NCI-H2196 (cell line): Measurements from ENCODE around the gene KLHDC3.

Experiments
- DNase-seq: peaks from one replicate; lab custom pipeline; 2025; ENCODE audit not compliant: unreplicated experiment; lab: John Stamatoyannopoulos, UW

The KLHDC3 gene

DNA sequence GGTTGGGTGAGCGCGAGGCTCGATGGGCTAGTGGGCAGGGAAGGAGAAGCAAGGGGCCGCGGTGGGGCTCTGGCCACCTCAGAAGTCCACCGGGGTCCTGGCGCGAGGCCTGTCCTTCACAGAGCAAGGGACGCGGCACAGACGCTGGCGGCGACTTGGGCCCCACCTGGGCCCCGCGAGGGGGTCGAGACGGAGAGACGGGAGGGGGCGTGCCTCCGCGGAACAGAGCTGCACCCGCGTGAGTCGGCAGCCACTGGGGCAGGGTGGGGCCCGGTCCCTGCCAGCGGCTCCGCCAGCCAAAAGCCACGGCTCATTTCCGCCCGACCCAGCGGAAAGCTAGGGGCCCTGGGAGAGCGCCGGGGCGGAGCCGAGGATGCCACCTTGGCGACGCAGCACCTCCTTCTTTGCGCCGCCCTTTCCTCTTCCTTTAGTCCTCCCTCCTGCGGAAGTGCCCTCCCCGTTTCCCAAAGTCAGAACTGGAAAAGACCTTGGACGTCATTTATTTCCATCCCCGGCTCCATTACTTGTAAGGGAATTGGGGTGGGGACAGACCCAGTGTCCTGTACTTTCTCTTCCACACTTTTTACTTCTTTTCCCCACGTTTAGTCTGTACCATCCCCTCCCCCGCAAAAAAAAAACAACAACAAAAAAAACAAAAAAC is 39.6 kb downstream of the KLHDC3 start, which contains the start of gene CUL7:
TSS of gene CUL7 (minus strand) at position 307 of the 661 bp plus-strand sequence. CDS start 1,063 bp downstream, outside the sequence.
- DNase-seq, result peak; percentile 95

DNA sequence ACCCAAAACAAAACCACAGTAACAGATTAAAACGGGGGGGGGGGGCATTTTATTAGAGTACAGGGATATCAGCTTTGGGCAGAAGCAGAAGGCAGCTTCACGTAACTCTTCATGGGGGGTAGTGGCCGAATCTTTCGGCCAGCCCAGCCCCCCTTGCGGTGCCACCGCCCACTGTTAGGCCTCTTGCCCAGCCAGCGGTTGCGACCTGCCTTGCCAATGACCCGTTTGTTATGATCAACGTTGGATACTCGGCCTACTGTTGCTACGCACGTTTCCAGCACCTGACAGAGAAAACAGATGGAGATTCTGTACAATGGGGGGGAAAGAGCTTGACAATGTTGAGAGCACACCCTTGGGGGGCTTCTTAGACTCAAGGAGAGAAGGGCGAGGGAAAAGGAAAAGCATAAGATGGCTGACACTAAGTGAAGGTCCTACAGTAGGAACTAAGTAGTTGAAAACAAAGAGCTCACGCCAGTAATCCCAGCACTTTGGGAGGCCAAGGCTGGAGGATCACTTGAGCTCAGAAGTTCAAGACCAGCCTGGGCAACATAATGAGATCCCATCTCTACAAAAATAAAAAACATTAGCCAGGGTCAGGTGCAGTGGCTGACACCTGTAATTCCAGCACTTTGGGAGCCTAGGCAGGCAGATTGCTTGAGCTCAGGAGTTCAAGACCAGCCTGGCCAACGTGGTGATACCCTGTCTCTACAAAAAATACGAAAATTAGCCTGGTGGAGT is 40.3 kb downstream of the KLHDC3 start:
- DNase-seq, result no peak

DNA sequence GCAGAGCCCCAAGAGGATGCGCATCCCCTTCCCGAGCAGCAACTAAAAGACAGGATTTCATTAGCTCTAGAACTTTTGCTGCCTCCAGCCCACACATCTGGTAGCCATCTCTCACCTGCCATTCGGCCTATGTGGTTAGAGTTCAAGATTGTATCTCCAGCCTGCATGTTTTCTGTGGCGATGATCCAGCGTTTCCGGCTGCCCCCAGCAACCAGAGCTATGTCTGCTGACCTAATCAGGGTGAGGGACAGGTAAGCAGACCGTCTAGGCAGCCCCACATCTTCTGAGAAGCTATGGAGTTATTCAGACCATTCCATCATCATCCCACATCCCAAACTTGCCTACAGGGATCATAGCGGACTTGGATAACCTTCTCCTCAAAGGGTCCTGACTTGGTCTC is 41.9 kb downstream of the KLHDC3 start:
- DNase-seq, result no peak

DNA sequence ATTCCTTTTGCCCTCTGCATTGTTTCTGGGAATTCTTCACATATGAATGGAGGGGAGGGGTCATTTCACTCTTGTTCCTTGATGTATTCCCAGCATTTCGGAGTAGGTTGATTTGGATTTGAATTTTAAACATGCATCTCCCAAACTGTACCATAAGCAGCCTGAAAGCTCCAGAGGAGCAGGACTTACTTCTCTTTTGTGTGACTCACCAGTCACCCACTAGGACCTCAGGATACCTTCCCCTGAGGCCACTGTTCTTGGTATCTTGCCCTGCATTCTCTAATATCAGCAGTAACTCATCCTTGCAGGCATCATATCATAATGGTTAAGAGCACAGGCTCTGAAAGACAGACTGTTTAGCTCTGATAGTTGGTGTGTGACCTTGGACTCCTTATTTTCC is 44.5 kb downstream of the KLHDC3 start:
- DNase-seq, result no peak

DNA sequence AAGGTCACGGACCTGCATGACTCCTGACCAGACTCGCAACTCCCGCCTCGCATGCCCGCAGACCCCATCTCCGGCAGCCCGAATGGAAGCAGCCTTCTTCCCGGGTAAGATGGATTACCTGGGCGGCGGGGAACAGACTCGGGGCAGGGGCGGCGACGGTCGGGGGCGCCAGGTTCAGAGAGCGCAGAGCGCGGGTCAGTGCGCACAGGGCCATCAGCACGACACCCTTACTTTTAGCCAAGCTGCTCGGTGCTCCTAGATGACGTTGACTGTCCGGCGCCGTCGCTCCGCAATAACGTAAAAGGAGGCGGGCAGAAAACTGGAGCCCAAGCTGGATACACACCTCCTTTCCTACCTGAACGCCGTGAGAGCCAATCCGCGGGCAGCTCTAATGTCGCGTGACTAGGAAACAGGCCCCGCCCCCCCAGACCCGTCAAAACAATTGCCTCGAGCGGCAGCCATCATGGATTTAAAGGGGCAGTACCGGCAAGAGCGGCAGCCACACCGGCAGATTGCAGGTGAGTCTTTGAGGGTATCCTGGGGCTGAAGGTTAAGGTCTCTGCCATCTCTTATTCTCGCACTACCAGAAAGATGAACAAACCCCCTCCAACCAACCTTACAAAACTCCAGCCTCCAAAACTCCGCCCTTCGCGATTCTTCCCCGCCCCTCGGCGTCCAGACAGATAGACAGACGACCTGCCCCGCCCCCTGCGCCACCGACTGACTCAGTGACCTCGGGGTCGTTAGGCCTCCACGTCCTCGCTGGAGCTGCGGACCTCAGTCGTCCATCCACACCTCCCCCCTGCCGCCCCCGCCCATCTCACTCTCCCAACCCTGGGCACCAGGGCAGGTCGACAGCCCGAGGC is 45.4 kb downstream of the KLHDC3 start, which contains the start of the genes KLC4 and MRPL2:
TSS of gene KLC4 (plus strand) at position 464 of the 866 bp plus-strand sequence. CDS start 1,705 bp downstream, outside the sequence.
TSS of gene MRPL2 (minus strand) at position 267 of the 866 bp plus-strand sequence. CDS start at position 214, 53 bp downstream.
- DNase-seq, result peak; percentile 98

DNA sequence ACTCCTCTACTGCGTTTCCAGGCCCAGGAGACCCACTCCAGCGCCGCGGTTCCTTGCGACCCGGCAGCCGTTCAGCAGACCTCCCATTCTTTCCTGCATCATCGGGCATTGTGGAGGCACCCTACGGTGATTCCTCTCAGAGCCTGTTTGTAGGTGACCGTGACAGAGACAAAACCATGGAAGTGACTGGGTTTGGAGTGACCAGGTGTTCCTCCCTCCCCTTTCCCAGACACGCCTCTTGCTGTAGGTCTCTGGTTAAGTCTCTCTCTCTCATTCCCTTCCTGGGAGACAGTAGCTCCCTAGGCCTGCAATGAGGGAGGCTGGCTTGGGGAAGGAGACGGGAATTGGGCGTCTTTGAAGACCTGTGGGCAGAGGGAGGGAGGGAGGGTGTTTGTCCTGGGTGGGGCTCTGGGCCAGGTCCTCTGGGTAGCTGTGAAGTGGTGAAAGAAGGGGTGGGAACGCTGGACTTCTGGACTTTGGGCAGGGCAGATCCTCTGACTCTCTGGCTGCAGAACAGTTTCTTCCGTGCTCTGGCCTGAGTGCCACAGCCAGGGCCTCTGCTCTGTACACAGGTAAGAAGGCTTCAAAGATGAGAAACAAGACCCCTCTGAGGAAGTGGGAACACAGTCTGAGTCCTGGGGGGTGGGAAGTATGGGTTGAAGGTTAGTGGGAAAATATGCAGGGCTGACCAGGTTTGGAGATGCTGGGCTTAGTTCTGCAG is 46.1 kb downstream of the KLHDC3 start:
- DNase-seq, result peak; percentile 35

DNA sequence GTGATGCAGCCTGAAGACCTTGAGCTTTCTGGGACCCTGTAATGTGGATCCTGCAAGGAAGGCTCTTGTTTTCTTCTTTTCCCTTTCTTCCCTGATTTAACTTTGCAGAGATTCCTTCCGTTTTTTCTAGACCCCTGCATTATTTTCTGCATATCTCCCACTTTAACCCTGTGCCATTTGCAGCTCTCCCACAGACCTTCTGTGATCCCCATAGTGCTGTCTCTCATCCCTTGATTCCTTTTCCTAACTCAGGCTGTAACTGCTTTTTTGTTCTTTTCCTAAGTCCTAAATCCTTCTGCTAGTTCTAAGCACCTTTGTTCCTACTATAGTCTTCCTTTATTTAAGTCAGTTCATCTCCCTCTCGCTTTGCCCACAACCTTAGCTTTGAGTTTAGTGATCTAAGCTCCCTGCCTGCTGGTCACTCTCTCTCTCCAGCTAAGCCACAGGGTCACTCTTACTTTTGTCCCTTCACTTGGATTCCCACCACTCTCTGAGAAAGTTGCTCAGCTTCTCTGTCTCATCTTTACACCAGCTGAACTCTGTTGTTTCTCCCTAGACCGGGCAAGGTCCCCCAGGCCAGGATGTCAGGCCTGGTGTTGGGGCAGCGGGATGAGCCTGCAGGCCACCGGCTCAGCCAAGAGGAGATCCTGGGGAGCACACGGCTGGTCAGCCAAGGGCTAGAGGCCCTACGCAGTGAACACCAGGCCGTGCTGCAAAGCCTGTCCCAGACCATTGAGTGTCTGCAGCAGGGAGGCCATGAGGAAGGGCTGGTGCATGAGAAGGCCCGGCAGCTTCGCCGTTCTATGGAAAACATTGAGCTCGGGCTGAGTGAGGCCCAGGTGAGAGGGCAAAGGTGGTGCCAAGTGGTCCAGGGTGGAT is 46.9 kb downstream of the KLHDC3 start:
- no peak for DNase-seq

DNA sequence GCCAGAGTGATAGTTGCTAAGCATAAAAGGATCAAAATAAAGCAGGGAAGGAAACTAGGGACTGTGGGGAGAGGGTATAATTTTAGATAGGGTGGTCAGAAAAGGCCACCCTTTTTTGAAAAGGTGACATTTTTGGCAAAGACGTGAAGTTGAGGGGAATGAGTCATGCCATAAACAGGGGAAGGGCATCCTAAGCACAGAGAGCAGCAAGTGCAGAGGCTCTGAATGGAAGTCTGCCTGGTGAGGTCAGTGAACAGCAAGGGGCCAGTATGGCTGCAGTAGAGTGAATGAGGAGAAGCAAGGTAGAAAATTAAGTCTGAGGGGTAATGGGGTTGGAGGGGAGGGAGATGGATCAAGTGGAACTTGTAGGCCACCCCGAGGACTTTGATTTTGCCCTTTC is 47.8 kb downstream of the KLHDC3 start:
- DNase-seq, result no peak

DNA sequence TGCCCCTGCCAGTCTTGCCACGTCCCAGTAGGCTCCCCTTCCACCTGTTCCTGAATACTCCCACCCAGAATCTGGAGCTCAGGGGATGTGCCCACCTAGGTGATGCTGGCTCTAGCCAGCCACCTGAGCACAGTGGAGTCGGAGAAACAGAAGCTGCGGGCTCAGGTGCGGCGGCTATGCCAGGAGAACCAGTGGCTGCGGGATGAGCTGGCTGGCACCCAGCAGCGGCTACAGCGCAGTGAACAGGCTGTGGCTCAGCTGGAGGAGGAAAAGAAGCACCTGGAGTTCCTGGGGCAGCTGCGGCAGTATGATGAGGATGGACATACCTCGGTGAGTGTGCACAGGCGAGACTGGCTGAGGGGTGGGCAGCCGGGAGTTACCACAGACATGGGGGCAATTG is 48.8 kb downstream of the KLHDC3 start:
- no peak for DNase-seq

DNA sequence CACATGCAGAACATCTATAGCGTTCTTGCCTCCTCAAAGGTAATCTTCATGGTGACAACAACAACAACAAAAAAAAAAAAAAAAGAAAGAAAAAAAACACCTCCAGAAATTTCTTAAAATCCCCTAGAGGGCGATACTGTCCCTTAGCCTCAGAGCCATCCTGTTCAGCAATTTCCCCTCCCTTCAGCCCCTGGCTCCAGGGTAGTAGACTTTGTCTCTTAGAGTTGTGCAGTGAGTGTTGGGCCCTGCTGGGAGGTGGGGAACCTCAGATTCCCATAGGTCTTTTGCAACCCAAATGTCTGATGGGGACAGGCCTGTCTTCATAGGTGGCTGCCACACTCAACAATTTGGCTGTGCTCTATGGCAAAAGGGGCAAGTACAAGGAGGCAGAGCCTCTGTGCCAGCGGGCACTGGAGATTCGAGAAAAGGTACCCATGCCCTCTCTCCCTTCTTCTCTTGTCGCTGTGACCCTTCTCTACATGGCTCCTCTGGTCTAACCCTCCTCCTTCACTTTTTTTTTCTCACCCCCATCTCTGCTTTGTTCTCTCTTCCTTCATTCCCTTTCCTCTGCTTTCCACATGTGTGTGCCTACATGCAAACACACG is 56.1 kb downstream of the KLHDC3 start:
- peak; percentile 34 for DNase-seq
